Ishikawa (cell line): ENCODE results near the gene NAPB.

ENCODE experiments used
- CEBPB ChIP-seq: IDR thresholded peaks from 2 replicates; pipeline ENCODE4 v1.6.1; 2012
- CREB1 ChIP-seq: IDR thresholded peaks from 2 replicates; pipeline ENCODE4 v1.6.1; 2012; ENCODE audit warnings: low read depth
- EGR1 ChIP-seq: IDR thresholded peaks from 2 replicates; pipeline ENCODE4 v1.6.1; 2012
- EP300 ChIP-seq: IDR thresholded peaks from 2 replicates; pipeline ENCODE4 v1.6.1; 2012; ENCODE audit warnings: borderline replicate concordance
- FOXM1 ChIP-seq: IDR thresholded peaks from 2 replicates; pipeline ENCODE4 v1.6.1; 2012; ENCODE audit warnings: low read depth, borderline replicate concordance
- NFIC ChIP-seq: IDR thresholded peaks from 2 replicates; pipeline ENCODE4 v1.6.1; 2012
- RAD21 ChIP-seq: IDR thresholded peaks from 2 replicates; pipeline ENCODE4 v1.6.1; 2012; ENCODE audit warnings: low read depth
- TAF1 ChIP-seq: IDR thresholded peaks from 2 replicates; pipeline ENCODE4 v1.6.1; 2012; ENCODE audit warnings: low read depth, mild to moderate bottlenecking
- TCF12 ChIP-seq: IDR thresholded peaks from 2 replicates; pipeline ENCODE4 v1.6.1; 2012; ENCODE audit warnings: low read depth
- TEAD4 ChIP-seq: IDR thresholded peaks from 2 replicates; pipeline ENCODE4 v1.6.1; 2012
- YY1 ChIP-seq: IDR thresholded peaks from 2 replicates; pipeline ENCODE4 v1.6.1; 2012; ENCODE audit warnings: low read depth
- ZBTB7A ChIP-seq: IDR thresholded peaks from 2 replicates; pipeline ENCODE4 v1.6.1; 2012; ENCODE audit warnings: low read depth
- TF ChIP-seq, protein P1 (sequence below): IDR thresholded peaks from 2 replicates; pipeline ENCODE4 v1.6.1; 2012
- TF ChIP-seq, protein P2 (sequence below): IDR thresholded peaks from 2 replicates; pipeline ENCODE4 v1.6.1; 2012
- TF ChIP-seq, protein P3 (sequence below): IDR thresholded peaks from 2 replicates; pipeline ENCODE4 v1.6.1; 2012; ENCODE audit warnings: low read depth, mild to moderate bottlenecking

Gene NAPB

GRCh38 chr20:23397961-23398360 is 23.3 kb downstream of the NAPB start:
- TF ChIP-seq EGR1 (no peak), RAD21 (no peak), EP300 (no peak), CEBPB (no peak), YY1 (no peak)
- TF ChIP-seq, protein P1, sequence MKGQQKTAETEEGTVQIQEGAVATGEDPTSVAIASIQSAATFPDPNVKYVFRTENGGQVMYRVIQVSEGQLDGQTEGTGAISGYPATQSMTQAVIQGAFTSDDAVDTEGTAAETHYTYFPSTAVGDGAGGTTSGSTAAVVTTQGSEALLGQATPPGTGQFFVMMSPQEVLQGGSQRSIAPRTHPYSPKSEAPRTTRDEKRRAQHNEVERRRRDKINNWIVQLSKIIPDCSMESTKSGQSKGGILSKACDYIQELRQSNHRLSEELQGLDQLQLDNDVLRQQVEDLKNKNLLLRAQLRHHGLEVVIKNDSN, result no peak

GRCh38 chr20:23396950-23397627 is 24.2 kb downstream of the NAPB start:
- TF ChIP-seq TEAD4 (no peak), NFIC (no peak), TCF12 (no peak), TAF1 (no peak), RAD21 (no peak), EP300 (no peak), CEBPB (no peak), ZBTB7A (no peak), FOXM1 (no peak), YY1 (no peak), EGR1 (no peak)
- TF ChIP-seq, protein P2, sequence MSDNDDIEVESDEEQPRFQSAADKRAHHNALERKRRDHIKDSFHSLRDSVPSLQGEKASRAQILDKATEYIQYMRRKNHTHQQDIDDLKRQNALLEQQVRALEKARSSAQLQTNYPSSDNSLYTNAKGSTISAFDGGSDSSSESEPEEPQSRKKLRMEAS, result no peak
- TF ChIP-seq, protein P1, result no peak

GRCh38 chr20:23393996-23394775 is 27.1 kb downstream of the NAPB start:
- TF ChIP-seq FOXM1 (no peak), ZBTB7A (no peak), EP300 (no peak), TCF12 (no peak), CEBPB (no peak), NFIC (no peak), RAD21 (no peak), TAF1 (no peak), CREB1 (no peak), YY1 (no peak), TEAD4 (no peak), EGR1 (no peak)
- TF ChIP-seq, protein P3, sequence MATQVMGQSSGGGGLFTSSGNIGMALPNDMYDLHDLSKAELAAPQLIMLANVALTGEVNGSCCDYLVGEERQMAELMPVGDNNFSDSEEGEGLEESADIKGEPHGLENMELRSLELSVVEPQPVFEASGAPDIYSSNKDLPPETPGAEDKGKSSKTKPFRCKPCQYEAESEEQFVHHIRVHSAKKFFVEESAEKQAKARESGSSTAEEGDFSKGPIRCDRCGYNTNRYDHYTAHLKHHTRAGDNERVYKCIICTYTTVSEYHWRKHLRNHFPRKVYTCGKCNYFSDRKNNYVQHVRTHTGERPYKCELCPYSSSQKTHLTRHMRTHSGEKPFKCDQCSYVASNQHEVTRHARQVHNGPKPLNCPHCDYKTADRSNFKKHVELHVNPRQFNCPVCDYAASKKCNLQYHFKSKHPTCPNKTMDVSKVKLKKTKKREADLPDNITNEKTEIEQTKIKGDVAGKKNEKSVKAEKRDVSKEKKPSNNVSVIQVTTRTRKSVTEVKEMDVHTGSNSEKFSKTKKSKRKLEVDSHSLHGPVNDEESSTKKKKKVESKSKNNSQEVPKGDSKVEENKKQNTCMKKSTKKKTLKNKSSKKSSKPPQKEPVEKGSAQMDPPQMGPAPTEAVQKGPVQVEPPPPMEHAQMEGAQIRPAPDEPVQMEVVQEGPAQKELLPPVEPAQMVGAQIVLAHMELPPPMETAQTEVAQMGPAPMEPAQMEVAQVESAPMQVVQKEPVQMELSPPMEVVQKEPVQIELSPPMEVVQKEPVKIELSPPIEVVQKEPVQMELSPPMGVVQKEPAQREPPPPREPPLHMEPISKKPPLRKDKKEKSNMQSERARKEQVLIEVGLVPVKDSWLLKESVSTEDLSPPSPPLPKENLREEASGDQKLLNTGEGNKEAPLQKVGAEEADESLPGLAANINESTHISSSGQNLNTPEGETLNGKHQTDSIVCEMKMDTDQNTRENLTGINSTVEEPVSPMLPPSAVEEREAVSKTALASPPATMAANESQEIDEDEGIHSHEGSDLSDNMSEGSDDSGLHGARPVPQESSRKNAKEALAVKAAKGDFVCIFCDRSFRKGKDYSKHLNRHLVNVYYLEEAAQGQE, result no peak
- TF ChIP-seq, protein P2, result no peak

GRCh38 chr20:23391707-23392310 is 29.5 kb downstream of the NAPB start:
- TF ChIP-seq CEBPB (no peak), NFIC (no peak), EP300 (no peak), TEAD4 (no peak), CREB1 (no peak), YY1 (no peak), EGR1 (no peak), ZBTB7A (no peak), RAD21 (no peak), TAF1 (no peak), TCF12 (no peak), FOXM1 (no peak)
- TF ChIP-seq, protein P3, result no peak
- TF ChIP-seq, protein P2, result no peak
- TF ChIP-seq, protein P1, result no peak
